K562 (cell line): Measurements from ENCODE around the gene ARF5. TPM values are rescaled to one million over a fixed set of nuclear protein-coding genes. Genes with fewer than 3 reads are reported as not detected.

ENCODE experiments used
- DPF2 ChIP-seq: fragments of 450-650 bp; IDR thresholded peaks from 2 replicates; pipeline ENCODE4 v1.6.1; 2016
- ETV1 ChIP-seq: fragments of 450-650 bp; conservative IDR thresholded peaks from 2 replicates; pipeline ENCODE4 v1.6.1; 2016; ENCODE audit warnings: missing genetic modification characterization, control low read depth, low read depth, missing compliant biosample characterization
- GATAD2A ChIP-seq: fragments of 450-650 bp; IDR thresholded peaks from 2 replicates; pipeline ENCODE4 v1.6.1; 2017
- MTF1 ChIP-seq: fragments of 250-450 bp; sonication (Bioruptor Pico); IDR thresholded peaks from 2 replicates; pipeline ENCODE4 v1.9.0; 2021; ENCODE audit warnings: moderate library complexity, mild to moderate bottlenecking, inconsistent platforms, borderline replicate concordance
- PRMT5 ChIP-seq: sonication (generic); formaldehyde crosslinking; IDR thresholded peaks from 2 replicates; pipeline ENCODE4 v1.5.0; 2020; ENCODE audit warnings: missing genetic modification reagents
- ZNF217 ChIP-seq: sonication (generic); formaldehyde crosslinking; IDR thresholded peaks from 2 replicates; pipeline ENCODE4 v1.8.0; 2022; ENCODE audit warnings: mild to moderate bottlenecking, missing genetic modification reagents
- ZNF282 ChIP-seq: sonication (generic); formaldehyde crosslinking; IDR thresholded peaks from 2 replicates; pipeline ENCODE4 v1.8.1; 2023; ENCODE audit warnings: missing genetic modification reagents
- ZNF830 ChIP-seq: fragments of 250-450 bp; sonication (Bioruptor Pico); IDR thresholded peaks from 2 replicates; pipeline ENCODE4 v1.5.0; 2021; ENCODE audit warnings: mild to moderate bottlenecking
- polyA plus RNA-seq, 8 experiments: library from polyadenylated mRNA; depleted of rRNA in 4 of 8; stranded (reverse) in 5 of 8; unstranded in 3 of 8; fragments of >200 nt; fragmentation: Nextera tagmentation in 2 of 8; fragmentation: Illumina TruSeq in 1 of 8; extraction: Ambion mirVana in 2 of 8; extraction: Trizol in 1 of 8; gene quantifications; 2 replicates each; pipeline versions ENCODE4 v1.2.1 to v1.2.3, GENCODE V29; 2011 to 2014; ENCODE audit warnings: inconsistent platforms in 1 of 8, missing spikeins in 1 of 8
- total RNA-seq, 7 experiments: library from RNA; depleted of rRNA in 6 of 7; stranded (reverse); fragments of >200 nt in 6 of 7; fragmentation: Illumina TruSeq in 2 of 7; extraction: Trizol in 2 of 7; gene quantifications; 2 replicates each; pipeline versions ENCODE4 v1.2.1 to v1.2.3, GENCODE V29; 2011 to 2021; ENCODE audit warnings: low replicate concordance in 1 of 7
- TF ChIP-seq, protein P1 (sequence below): fragments of 450-650 bp; IDR thresholded peaks from 2 replicates; pipeline ENCODE4 v1.6.1; 2016; ENCODE audit warnings: mild to moderate bottlenecking, moderate library complexity
- TF ChIP-seq, protein P2 (sequence below): sonication (generic); formaldehyde crosslinking; IDR thresholded peaks from 2 replicates; pipeline ENCODE4 v1.8.1; 2023; ENCODE audit warnings: missing genetic modification reagents, mild to moderate bottlenecking, borderline replicate concordance

ARF5 gene
- total and polyA plus RNA-seq, 9 of the 15 experiments (the other 6 are each of a cell fraction or from before 2014, with no cell fraction given), result 8.1 to 290 (median 125) TPM

DNA sequence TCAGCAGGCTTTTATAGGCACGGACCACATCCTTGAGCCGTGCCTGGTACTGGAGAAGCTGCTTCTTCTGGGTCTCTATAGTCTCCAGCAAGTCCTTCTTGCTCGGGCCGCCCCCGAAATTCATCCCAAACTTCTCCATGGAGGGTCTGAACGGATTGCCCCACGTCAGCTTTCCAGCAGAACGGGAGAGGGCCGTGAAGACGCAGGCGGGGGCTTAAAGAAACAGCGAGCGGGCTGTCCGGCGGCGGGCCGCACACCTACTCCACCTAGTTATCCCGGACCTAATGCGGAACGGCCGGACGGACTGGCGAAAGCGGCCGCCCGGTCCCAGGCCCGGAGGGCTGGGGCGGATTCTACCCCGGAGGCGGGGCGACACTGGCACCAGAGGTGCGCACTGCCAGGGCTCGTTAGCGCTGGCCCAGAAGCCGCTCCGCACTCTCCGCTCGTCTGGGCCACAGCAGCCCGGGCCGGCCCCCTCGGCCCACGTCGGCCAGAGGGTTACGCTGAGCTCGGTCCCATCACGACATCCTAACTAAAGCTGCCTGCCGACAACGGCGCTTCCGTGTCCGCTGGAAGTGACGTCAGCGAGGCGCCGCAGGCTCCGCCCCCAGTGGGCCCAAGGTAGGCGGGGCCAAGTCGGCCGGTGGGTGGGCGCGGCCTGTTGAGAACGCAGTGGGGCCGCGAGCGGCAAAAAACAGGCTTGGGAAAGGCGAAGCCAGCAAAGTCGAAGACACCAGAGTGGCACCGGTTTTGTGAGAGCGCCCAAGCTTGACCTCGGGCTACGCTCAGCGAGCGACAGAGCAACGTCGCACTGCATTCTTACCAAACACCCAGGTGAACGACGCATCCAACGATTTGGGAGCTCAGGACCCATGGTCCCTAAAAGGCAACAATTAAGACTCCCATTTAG is 2.9 kb upstream of the ARF5 start, which contains the start of gene GCC1 (continued):
- TF ChIP-seq, protein P1, sequence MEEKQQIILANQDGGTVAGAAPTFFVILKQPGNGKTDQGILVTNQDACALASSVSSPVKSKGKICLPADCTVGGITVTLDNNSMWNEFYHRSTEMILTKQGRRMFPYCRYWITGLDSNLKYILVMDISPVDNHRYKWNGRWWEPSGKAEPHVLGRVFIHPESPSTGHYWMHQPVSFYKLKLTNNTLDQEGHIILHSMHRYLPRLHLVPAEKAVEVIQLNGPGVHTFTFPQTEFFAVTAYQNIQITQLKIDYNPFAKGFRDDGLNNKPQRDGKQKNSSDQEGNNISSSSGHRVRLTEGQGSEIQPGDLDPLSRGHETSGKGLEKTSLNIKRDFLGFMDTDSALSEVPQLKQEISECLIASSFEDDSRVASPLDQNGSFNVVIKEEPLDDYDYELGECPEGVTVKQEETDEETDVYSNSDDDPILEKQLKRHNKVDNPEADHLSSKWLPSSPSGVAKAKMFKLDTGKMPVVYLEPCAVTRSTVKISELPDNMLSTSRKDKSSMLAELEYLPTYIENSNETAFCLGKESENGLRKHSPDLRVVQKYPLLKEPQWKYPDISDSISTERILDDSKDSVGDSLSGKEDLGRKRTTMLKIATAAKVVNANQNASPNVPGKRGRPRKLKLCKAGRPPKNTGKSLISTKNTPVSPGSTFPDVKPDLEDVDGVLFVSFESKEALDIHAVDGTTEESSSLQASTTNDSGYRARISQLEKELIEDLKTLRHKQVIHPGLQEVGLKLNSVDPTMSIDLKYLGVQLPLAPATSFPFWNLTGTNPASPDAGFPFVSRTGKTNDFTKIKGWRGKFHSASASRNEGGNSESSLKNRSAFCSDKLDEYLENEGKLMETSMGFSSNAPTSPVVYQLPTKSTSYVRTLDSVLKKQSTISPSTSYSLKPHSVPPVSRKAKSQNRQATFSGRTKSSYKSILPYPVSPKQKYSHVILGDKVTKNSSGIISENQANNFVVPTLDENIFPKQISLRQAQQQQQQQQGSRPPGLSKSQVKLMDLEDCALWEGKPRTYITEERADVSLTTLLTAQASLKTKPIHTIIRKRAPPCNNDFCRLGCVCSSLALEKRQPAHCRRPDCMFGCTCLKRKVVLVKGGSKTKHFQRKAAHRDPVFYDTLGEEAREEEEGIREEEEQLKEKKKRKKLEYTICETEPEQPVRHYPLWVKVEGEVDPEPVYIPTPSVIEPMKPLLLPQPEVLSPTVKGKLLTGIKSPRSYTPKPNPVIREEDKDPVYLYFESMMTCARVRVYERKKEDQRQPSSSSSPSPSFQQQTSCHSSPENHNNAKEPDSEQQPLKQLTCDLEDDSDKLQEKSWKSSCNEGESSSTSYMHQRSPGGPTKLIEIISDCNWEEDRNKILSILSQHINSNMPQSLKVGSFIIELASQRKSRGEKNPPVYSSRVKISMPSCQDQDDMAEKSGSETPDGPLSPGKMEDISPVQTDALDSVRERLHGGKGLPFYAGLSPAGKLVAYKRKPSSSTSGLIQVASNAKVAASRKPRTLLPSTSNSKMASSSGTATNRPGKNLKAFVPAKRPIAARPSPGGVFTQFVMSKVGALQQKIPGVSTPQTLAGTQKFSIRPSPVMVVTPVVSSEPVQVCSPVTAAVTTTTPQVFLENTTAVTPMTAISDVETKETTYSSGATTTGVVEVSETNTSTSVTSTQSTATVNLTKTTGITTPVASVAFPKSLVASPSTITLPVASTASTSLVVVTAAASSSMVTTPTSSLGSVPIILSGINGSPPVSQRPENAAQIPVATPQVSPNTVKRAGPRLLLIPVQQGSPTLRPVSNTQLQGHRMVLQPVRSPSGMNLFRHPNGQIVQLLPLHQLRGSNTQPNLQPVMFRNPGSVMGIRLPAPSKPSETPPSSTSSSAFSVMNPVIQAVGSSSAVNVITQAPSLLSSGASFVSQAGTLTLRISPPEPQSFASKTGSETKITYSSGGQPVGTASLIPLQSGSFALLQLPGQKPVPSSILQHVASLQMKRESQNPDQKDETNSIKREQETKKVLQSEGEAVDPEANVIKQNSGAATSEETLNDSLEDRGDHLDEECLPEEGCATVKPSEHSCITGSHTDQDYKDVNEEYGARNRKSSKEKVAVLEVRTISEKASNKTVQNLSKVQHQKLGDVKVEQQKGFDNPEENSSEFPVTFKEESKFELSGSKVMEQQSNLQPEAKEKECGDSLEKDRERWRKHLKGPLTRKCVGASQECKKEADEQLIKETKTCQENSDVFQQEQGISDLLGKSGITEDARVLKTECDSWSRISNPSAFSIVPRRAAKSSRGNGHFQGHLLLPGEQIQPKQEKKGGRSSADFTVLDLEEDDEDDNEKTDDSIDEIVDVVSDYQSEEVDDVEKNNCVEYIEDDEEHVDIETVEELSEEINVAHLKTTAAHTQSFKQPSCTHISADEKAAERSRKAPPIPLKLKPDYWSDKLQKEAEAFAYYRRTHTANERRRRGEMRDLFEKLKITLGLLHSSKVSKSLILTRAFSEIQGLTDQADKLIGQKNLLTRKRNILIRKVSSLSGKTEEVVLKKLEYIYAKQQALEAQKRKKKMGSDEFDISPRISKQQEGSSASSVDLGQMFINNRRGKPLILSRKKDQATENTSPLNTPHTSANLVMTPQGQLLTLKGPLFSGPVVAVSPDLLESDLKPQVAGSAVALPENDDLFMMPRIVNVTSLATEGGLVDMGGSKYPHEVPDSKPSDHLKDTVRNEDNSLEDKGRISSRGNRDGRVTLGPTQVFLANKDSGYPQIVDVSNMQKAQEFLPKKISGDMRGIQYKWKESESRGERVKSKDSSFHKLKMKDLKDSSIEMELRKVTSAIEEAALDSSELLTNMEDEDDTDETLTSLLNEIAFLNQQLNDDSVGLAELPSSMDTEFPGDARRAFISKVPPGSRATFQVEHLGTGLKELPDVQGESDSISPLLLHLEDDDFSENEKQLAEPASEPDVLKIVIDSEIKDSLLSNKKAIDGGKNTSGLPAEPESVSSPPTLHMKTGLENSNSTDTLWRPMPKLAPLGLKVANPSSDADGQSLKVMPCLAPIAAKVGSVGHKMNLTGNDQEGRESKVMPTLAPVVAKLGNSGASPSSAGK, result peak; percentile 98
- TF ChIP-seq MTF1 (CRISPR knock-in tag) (no peak), ZNF830 (CRISPR knock-in tag) (no peak), ETV1 (tag) (peak; percentile 47; the same call in 1 of the 2 replicates), DPF2 (no peak), PRMT5 (peak; percentile 39; the same call in 1 of the 2 replicates), GATAD2A (no peak), ZNF282 (CRISPR knock-in tag) (no peak), ZNF217 (no peak)
- TF ChIP-seq, protein P2, sequence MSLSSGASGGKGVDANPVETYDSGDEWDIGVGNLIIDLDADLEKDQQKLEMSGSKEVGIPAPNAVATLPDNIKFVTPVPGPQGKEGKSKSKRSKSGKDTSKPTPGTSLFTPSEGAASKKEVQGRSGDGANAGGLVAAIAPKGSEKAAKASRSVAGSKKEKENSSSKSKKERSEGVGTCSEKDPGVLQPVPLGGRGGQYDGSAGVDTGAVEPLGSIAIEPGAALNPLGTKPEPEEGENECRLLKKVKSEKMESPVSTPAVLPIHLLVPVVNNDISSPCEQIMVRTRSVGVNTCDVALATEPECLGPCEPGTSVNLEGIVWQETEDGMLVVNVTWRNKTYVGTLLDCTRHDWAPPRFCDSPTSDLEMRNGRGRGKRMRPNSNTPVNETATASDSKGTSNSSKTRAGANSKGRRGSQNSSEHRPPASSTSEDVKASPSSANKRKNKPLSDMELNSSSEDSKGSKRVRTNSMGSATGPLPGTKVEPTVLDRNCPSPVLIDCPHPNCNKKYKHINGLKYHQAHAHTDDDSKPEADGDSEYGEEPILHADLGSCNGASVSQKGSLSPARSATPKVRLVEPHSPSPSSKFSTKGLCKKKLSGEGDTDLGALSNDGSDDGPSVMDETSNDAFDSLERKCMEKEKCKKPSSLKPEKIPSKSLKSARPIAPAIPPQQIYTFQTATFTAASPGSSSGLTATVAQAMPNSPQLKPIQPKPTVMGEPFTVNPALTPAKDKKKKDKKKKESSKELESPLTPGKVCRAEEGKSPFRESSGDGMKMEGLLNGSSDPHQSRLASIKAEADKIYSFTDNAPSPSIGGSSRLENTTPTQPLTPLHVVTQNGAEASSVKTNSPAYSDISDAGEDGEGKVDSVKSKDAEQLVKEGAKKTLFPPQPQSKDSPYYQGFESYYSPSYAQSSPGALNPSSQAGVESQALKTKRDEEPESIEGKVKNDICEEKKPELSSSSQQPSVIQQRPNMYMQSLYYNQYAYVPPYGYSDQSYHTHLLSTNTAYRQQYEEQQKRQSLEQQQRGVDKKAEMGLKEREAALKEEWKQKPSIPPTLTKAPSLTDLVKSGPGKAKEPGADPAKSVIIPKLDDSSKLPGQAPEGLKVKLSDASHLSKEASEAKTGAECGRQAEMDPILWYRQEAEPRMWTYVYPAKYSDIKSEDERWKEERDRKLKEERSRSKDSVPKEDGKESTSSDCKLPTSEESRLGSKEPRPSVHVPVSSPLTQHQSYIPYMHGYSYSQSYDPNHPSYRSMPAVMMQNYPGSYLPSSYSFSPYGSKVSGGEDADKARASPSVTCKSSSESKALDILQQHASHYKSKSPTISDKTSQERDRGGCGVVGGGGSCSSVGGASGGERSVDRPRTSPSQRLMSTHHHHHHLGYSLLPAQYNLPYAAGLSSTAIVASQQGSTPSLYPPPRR (CRISPR knock-in tag), result 0 out of 2 replicates have a peak, but pooled peaks have one; percentile 72
